Peyer's patch (tissue), 4 donors: ENCODE data around the gene ATP9B.

ENCODE experiments used
- POLR2A ChIP-seq, 2 donors: fragments of 450-650 bp; IDR thresholded peaks; one replicate each; pipeline ENCODE4 v1.5.1; 2017; ENCODE audit warnings: antibody characterized with exemption in 2 of 2, mild to moderate bottlenecking in 2 of 2, moderate library complexity in 2 of 2
- TF ChIP-seq, protein P1 (sequence below), 6 experiments: fragments of 450-650 bp in 4 of 6; fragments of 200-600 bp in 2 of 6; sonication (generic) in 1 of 6; IDR thresholded peaks; one replicate each; pipeline ENCODE4 v1.5.1; 2017 to 2019; ENCODE audit warnings: antibody characterized with exemption in 6 of 6, mild to moderate bottlenecking in 3 of 6, moderate library complexity in 1 of 6

DNA sequence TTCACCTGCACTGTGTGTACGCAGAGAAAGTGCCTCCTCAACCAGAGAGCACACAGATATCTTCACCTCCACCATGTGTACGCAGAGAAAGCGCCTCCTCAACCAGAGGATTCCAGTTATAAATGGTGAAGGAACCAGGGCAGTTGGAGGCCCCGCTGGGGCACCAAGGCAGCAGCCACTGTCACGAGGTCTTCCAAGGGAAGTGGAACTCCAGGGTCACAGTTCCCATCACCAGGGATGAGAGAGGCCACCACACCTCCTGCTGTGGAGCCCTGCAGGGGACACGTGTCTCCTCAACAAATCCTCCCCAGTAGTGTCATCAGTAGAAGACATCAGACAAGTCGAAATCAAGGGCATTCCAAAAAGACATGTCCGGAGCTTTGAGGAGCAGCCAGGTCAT, 298.3 kb downstream of the ATP9B start:
- TF ChIP-seq, protein P1, sequence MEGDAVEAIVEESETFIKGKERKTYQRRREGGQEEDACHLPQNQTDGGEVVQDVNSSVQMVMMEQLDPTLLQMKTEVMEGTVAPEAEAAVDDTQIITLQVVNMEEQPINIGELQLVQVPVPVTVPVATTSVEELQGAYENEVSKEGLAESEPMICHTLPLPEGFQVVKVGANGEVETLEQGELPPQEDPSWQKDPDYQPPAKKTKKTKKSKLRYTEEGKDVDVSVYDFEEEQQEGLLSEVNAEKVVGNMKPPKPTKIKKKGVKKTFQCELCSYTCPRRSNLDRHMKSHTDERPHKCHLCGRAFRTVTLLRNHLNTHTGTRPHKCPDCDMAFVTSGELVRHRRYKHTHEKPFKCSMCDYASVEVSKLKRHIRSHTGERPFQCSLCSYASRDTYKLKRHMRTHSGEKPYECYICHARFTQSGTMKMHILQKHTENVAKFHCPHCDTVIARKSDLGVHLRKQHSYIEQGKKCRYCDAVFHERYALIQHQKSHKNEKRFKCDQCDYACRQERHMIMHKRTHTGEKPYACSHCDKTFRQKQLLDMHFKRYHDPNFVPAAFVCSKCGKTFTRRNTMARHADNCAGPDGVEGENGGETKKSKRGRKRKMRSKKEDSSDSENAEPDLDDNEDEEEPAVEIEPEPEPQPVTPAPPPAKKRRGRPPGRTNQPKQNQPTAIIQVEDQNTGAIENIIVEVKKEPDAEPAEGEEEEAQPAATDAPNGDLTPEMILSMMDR (IDR thresholded peaks at IDR 0.05) = no peak
- TF ChIP-seq POLR2A (IDR thresholded peaks at IDR 0.05) = no peak
